Heart left ventricle (tissue), 16 donors: Measurements from ENCODE around the gene KNG1. TPM values are rescaled to one million over a fixed set of nuclear protein-coding genes. Genes with fewer than 3 reads are reported as not detected.
"Not testable (repeated sequence)": the region's sequence is repeated elsewhere in the genome, so short reads cannot be mapped to it uniquely, and the experiment has no call there.

Experiments used
- ATAC-seq, 4 donors: fragments of 200-7000 bp; cut with Tn5 transposase; one replicate each; pipeline ENCODE4 v1.9.1; 2020 to 2022; ENCODE audit warnings: moderate library complexity in 4 of 4, mild to moderate bottlenecking in 3 of 4, moderate number of reproducible peaks in 1 of 4
- DNase-seq, 5 donors: peaks; one replicate each; pipeline ENCODE4 v3.0.0-alpha.2; 2020
- H3K27ac ChIP-seq, 12 donors: fragments of 200-600 bp; sonication (generic) in 4 of 12; one replicate each; pipeline versions ENCODE4 v1.5.0 to v1.8.0; 2016 to 2022; ENCODE audit warnings: mild to moderate bottlenecking in 2 of 12
- H3K27me3 ChIP-seq, 9 donors: fragments of 200-600 bp; sonication (generic) in 2 of 9; one replicate each; pipeline versions ENCODE4 v1.5.1 to v1.8.0; 2016 to 2022; ENCODE audit warnings: mild to moderate bottlenecking in 3 of 9
- H3K36me3 ChIP-seq, 9 donors: fragments of 200-600 bp; sonication (generic) in 2 of 9; one replicate each; pipeline versions ENCODE4 v1.5.0 to v1.8.0; 2018 to 2022; ENCODE audit warnings: mild to moderate bottlenecking in 2 of 9
- H3K4me1 ChIP-seq, 12 donors: fragments of 200-600 bp; sonication (generic) in 4 of 12; one replicate each; pipeline versions ENCODE4 v1.5.0 to v1.8.0; 2016 to 2022; ENCODE audit warnings: mild to moderate bottlenecking in 3 of 12
- H3K4me3 ChIP-seq, 12 donors: fragments of 200-600 bp; sonication (generic) in 4 of 12; one replicate each; pipeline versions ENCODE4 v1.5.0 to v1.8.0; 2017 to 2022; ENCODE audit warnings: mild to moderate bottlenecking in 9 of 12, moderate library complexity in 4 of 12
- H3K9me3 ChIP-seq, 12 donors: fragments of 200-600 bp; sonication (generic) in 4 of 12; one replicate each; pipeline versions ENCODE4 v1.5.0 to v1.8.0; 2016 to 2022; ENCODE audit warnings: mild to moderate bottlenecking in 1 of 12
- CTCF ChIP-seq, 12 donors: fragments of 200-600 bp; sonication (generic) in 4 of 12; IDR thresholded peaks; one replicate each; pipeline versions ENCODE4 v1.5.0 to v1.8.0; 2018 to 2022; ENCODE audit warnings: antibody characterized with exemption in 12 of 12, mild to moderate bottlenecking in 5 of 12
- POLR2A ChIP-seq, 2 donors: fragments of 450-650 bp; IDR thresholded peaks; one replicate each; pipeline ENCODE4 v1.6.1; 2017; ENCODE audit warnings: antibody characterized with exemption in 2 of 2, mild to moderate bottlenecking in 2 of 2, moderate library complexity in 2 of 2
- WGBS, 4 donors: extraction: QIAGEN DNeasy Blood & Tissue Kit in 2 of 4; methylation state at CpG; one replicate each; pipeline versions ENCODE4 v1.1.5 to v1.1.7; 2013 to 2018; 5-methylcytosine and 5-hydroxymethylcytosine counted together
- intact Hi-C, 10 donors: fragments of 100-400 bp; cut with DNase I; formaldehyde crosslinking; loops; one replicate each; pipeline versions ENCODE4 v1.11.1 to v1.14.2; 2022
- polyA plus RNA-seq, 2 donors: library from polyadenylated mRNA; stranded (reverse); fragments of 200-250 nt; gene quantifications; one replicate each; pipeline ENCODE4 v1.2.3, GENCODE V29; 2013
- total RNA-seq, 9 donors: library from RNA; depleted of rRNA in 2 of 9; stranded (reverse); fragments of >200 nt in 2 of 9; fragmentation: NEBNext Ultra II Directional in 3 of 9; extraction: Animal tissue kit (Norgen Biotek cat#: 25700) in 3 of 9; gene quantifications; one replicate each; pipeline versions ENCODE4 v1.1.0 to v1.2.4, GENCODE V29; 2016 to 2023
- donor health status: ischemic (EF 13 %, LVEDD 7.1; RV severe dilation, severe dysfunction).
- donor health status: healthy with polysubstance abuse.
- donor health status: DM: no; HTN: yes; CAD: no.
- donor health status: DM: no; HTN: no; CAD: no.
- donor health status: ischemic (EF 25% LVEDD 6.9; RV normal size, moderate dysfunction).
- donor health status: ischemic (EF 25% LVEDD 5.7; RV mildly dilated, moderate dysfunction).
- donor health status: healthy.
- donor health status: DM: yes; HTN: yes; CAD: no.
- donor health status: ischemic (EF 35%, LVEDD 5.7; RV mildly dilated, moderate dysfunction).
- donor health status: nonischemic (EF 11% LVEDD 7.7; RV severe dilation, severe dysfunction).
- donor health status: DM: yes; HTN: yes; CAD: no.
- donor health status: PGD.
- donor health status: ischemic (EF 29% LVEDD 5.4; RV normal size, mild dysfunction).
- donor health status: nonischemic (EF 23%, LVEDD 6.1; RV moderate dilation, normal function).

Gene KNG1
- total and polyA plus RNA-seq, 11 donors: 0.11 to 1.0 (median 0.21) TPM; not detected in 5

- WGBS, 4 donors: 56 to 74% (median 63%) methylated on average over 3 of the region's 3 CpGs
- no peaks in the 10 kb centered on the region for H3K36me3 ChIP-seq
- no peak for TF ChIP-seq POLR2A (IDR thresholded peaks at IDR 0.05)
- TF ChIP-seq CTCF (IDR thresholded peaks at IDR 0.05): no peak
Measured at GRCh38 chr3:186682812-186683211, 34.3 kb upstream of the KNG1 start.

GRCh38 chr3:186683979-186684378 lies 33.2 kb upstream of the KNG1 start:
- H3K4me1 ChIP-seq: no peaks in the 10 kb centered on the region
- DNase-seq (no peak), ATAC-seq (no peak)
- peaks cover 0 to 4% (median 0%) of the 10 kb centered on the region in 12 donors for H3K9me3 ChIP-seq
- WGBS, 4 donors: 59 to 77% (median 72%) methylated on average over 3 of the region's 3 CpGs
- no peak overlapping the region for H3K4me3 ChIP-seq
- intact Hi-C loops: no loop called here
- no peaks in the 10 kb centered on the region for H3K36me3 ChIP-seq
- peaks cover 0 to 8% (median 0%) of the 10 kb centered on the region in 9 donors for H3K27me3 ChIP-seq
- no peak overlapping the region for H3K27ac ChIP-seq
- TF ChIP-seq POLR2A (IDR thresholded peaks at IDR 0.05): no peak
- TF ChIP-seq CTCF (IDR thresholded peaks at IDR 0.05): no peak

More at GRCh38 chr3:186682812-186683211, 34.3 kb upstream of the KNG1 start:
- no peak for ATAC-seq
- Histone ChIP-seq H3K4me3 (no peak overlapping the region), H3K27me3 (peaks cover 0 to 8% (median 0%) of the 10 kb centered on the region in 9 donors), H3K9me3 (peaks cover 0 to 4% (median 0%) of the 10 kb centered on the region in 12 donors), H3K27ac (no peak overlapping the region), H3K4me1 (no peaks in the 10 kb centered on the region)
- DNase-seq: no peak
- intact Hi-C loops: no loop called here

- WGBS, 4 donors: 68 to 74% (median 71%) methylated on average over 2 of the region's 2 CpGs
Measured at GRCh38 chr3:186686475-186686874, 30.7 kb upstream of the KNG1 start.

GRCh38 chr3:186687120-186687651 lies 30.0 kb upstream of the KNG1 start:
- DNase-seq: no peak
- intact Hi-C loops: no loop called here
- no peak overlapping the region for H3K27ac ChIP-seq
- 68 to 79% (median 75%) methylated on average over 12 of the region's 12 CpGs for WGBS, 4 donors
- peaks cover 0 to 4% (median 0%) of the 10 kb centered on the region in 12 donors for H3K9me3 ChIP-seq
- no peak for ATAC-seq
- peaks cover 0 to 2% (median 0%) of the 10 kb centered on the region in 12 donors for H3K4me1 ChIP-seq
- no peak overlapping the region for H3K4me3 ChIP-seq
- peaks cover 0 to 4% (median 0%) of the 10 kb centered on the region in 9 donors for H3K27me3 ChIP-seq
- no peak for TF ChIP-seq POLR2A (IDR thresholded peaks at IDR 0.05)
- TF ChIP-seq CTCF (IDR thresholded peaks at IDR 0.05): no peak
- H3K36me3 ChIP-seq: no peaks in the 10 kb centered on the region

More at GRCh38 chr3:186686475-186686874, 30.7 kb upstream of the KNG1 start:
- H3K27me3 ChIP-seq, H3K4me1 ChIP-seq, ATAC-seq, H3K4me3 ChIP-seq, H3K9me3 ChIP-seq, H3K36me3 ChIP-seq, DNase-seq, intact Hi-C loops, H3K27ac ChIP-seq: not testable (repeated sequence)

- intact Hi-C loops, DNase-seq, H3K36me3 ChIP-seq, H3K4me3 ChIP-seq, H3K9me3 ChIP-seq, H3K27me3 ChIP-seq, ATAC-seq, H3K27ac ChIP-seq: not testable (repeated sequence)
- 75 to 87% (median 82%) methylated on average over 1 of the region's 1 CpG for WGBS, 4 donors
- H3K4me1 ChIP-seq: peaks cover 0 to 13% (median 0%) of the 10 kb centered on the region in 12 donors
Measured at GRCh38 chr3:186690304-186690703, 26.9 kb upstream of the KNG1 start.
